ENCODE results near the gene HNRNPH3. TPM values are rescaled to one million over a fixed set of nuclear protein-coding genes. Genes with fewer than 3 reads are reported as not detected.

Gene HNRNPH3
- total RNA-seq, 1 donor from 2014 or later, result 95.3 TPM

GRCh38 chr10:68327889-68328786 lies 3.7 kb upstream of the HNRNPH3 start:
- Histone ChIP-seq H3K9me3 (no peaks in the 10 kb centered on the region), H3K4me3 (peak overlapping the region; percentile 25), H3K36me3 (no peaks in the 10 kb centered on the region), H3K4me1 (peaks cover 24% of the 10 kb centered on the region), H3K27ac (peak overlapping the region; percentile 81), H3K27me3 (no peaks in the 10 kb centered on the region)
- intact Hi-C loops (cut with DNase I), result no loop called here
- TF ChIP-seq CTCF (IDR thresholded peaks at IDR 0.05), result no peak
- ATAC-seq, result no peak
- no peak for DNase-seq

- no peak overlapping the region for H3K4me3 ChIP-seq
- intact Hi-C loops (cut with DNase I), result no loop called here
- peak overlapping the region; percentile 81 for H3K27ac ChIP-seq
- no peaks in the 10 kb centered on the region for H3K36me3 ChIP-seq
- no peak for DNase-seq
- no peaks in the 10 kb centered on the region for H3K27me3 ChIP-seq
- peaks cover 30% of the 10 kb centered on the region for H3K4me1 ChIP-seq
- no peaks in the 10 kb centered on the region for H3K9me3 ChIP-seq
- TF ChIP-seq CTCF (IDR thresholded peaks at IDR 0.05), result no peak
- ATAC-seq, result no peak
These were observed 2.4 kb upstream of the HNRNPH3 start for GRCh38 chr10:68329506-68329861.

GRCh38 chr10:68330852-68331454 lies 911 bp upstream of the HNRNPH3 start:
- intact Hi-C loops (cut with DNase I), result no loop called here
- peak overlapping the region; percentile 100 for H3K27ac ChIP-seq
- H3K36me3 ChIP-seq, result no peaks in the 10 kb centered on the region
- ATAC-seq (no peak), DNase-seq (no peak)
- H3K9me3 ChIP-seq, result no peaks in the 10 kb centered on the region
- TF ChIP-seq CTCF (IDR thresholded peaks at IDR 0.05), result no peak
- H3K4me1 ChIP-seq, result peaks cover 44% of the 10 kb centered on the region
- H3K4me3 ChIP-seq, result peak overlapping the region; percentile 88
- H3K27me3 ChIP-seq, result no peaks in the 10 kb centered on the region

DNA sequence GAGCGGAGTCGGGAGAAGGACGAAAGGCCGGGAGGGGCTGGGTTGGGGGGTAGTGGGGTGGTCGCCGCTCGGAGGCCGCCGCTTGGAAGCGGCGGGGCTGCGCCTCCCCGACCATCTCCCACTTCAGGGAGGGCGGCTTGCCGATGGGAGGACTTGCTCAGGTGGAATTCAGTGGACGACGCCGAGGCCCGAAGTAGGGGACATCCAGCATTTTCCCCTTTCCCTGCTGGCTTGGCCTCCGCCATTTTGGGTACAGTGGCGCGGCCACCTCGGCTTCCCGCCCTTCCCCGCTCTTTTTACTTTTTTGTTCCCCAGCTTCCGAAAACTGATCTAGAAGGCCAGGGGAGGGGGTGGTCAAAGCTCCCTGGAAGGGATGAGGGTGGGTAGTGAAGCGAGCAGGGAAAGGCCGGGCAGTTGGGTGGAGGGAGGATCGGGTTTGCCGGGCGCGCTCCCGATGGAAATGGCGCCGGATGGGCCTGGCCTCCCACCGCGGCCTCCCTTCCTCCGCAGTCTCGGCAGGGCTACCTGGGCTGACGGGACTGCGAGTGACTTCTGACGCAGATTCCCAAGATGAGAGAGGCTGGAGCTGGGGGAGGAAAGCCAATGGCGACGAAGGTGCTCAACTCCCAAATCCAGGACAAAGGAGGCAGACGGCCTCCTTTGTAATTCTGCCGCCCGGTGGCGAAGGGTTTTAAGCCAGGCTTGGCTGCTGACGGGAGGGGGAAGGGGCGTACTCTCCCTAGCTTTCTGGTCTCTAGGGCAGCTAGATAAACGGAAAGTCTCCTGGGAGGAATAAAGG lies 594 bp downstream of the HNRNPH3 start, which contains the start of gene PBLD:
TSS of gene PBLD (minus strand) at position 670 of the 799 bp plus-strand sequence. CDS start 26,084 bp downstream, outside the sequence.
- Histone ChIP-seq H3K27me3 (no peaks in the 10 kb centered on the region), H3K27ac (peak within 1 kb of the TSS; percentile 100), H3K36me3 (no peaks in the 10 kb centered on the region), H3K4me1 (peaks cover 59% of the 10 kb centered on the region), H3K9me3 (no peaks in the 10 kb centered on the region), H3K4me3 (peak within 1 kb of the TSS; percentile 88)
- ATAC-seq (peak; percentile 60), DNase-seq (peak; percentile 85)
- TF ChIP-seq CTCF (IDR thresholded peaks at IDR 0.05), result peak; percentile 34
- intact Hi-C loops (cut with DNase I), result no loop called here

DNA sequence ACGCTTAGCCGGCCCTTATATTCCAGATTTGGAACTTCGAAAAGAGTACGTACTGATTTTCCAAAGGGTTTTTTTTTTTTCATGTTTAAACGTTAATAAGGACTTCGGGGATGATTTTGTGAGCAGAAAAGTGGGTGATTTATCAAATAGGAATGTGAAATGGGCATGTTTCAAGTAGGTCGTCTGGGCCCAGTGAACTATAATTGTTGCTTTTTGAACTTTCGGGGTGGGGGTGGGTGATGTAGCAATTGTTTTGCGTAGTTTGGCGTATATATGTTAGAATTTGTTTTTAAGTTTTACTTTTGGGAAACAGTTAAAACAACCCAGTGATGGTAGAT lies 1.2 kb downstream of the HNRNPH3 start:
- H3K36me3 ChIP-seq, result no peaks in the 10 kb centered on the region
- peak overlapping the region; percentile 100 for H3K27ac ChIP-seq
- ATAC-seq (no peak), DNase-seq (no peak)
- peaks cover 64% of the 10 kb centered on the region for H3K4me1 ChIP-seq
- no peak for TF ChIP-seq CTCF (IDR thresholded peaks at IDR 0.05)
- no peaks in the 10 kb centered on the region for H3K27me3 ChIP-seq
- H3K9me3 ChIP-seq, result no peaks in the 10 kb centered on the region
- peak overlapping the region; percentile 88 for H3K4me3 ChIP-seq
- intact Hi-C loops (cut with DNase I), result no loop called here

Measured in upper lobe of right lung (tissue), 1 donor.